HepG2 (cell line): ENCODE data around the gene ATN1. TPM values are rescaled to one million over a fixed set of nuclear protein-coding genes. Genes with fewer than 3 reads are reported as not detected.

Experiments used
- ARID2 ChIP-seq: sonication (generic); formaldehyde crosslinking; IDR thresholded peaks from 2 replicates; pipeline ENCODE4 v1.8.1; 2022; ENCODE audit warnings: mild to moderate bottlenecking, missing genetic modification reagents, borderline replicate concordance
- BCL3 ChIP-seq: sonication (generic); formaldehyde crosslinking; IDR thresholded peaks from 2 replicates; pipeline ENCODE4 v1.5.1; 2020; ENCODE audit warnings: mild to moderate bottlenecking, missing genetic modification reagents, moderate library complexity
- FOXA1 ChIP-seq, 2 experiments: fragments of 450-650 bp in 1 of 2; sonication (generic) in 1 of 2; formaldehyde crosslinking in 1 of 2; IDR thresholded peaks; 2 replicates each; pipeline versions ENCODE4 v1.4.0 to v1.6.1; 2016 to 2020; ENCODE audit warnings: missing genetic modification reagents in 1 of 2
- FOXP4 ChIP-seq: sonication (generic); formaldehyde crosslinking; IDR thresholded peaks from 2 replicates; pipeline ENCODE4 v1.4.0; 2020; ENCODE audit warnings: missing genetic modification reagents
- FUBP1 ChIP-seq: sonication (generic); formaldehyde crosslinking; IDR thresholded peaks from 2 replicates; pipeline ENCODE4 v1.5.1; 2020; ENCODE audit warnings: missing genetic modification reagents, mild to moderate bottlenecking, borderline replicate concordance
- KAT8 ChIP-seq: IDR thresholded peaks from 2 replicates; pipeline ENCODE4 v1.6.1; 2016; ENCODE audit warnings: missing genetic modification reagents, missing compliant biosample characterization
- MXI1 ChIP-seq: IDR thresholded peaks from 3 replicates; pipeline ENCODE4 v1.6.1; 2012; ENCODE audit warnings: low read depth, low read length, inconsistent platforms, borderline replicate concordance
- NCOA2 ChIP-seq: sonication (generic); formaldehyde crosslinking; IDR thresholded peaks from 2 replicates; pipeline ENCODE4 v1.8.0; 2022; ENCODE audit warnings: inconsistent platforms
- ZFP36L1 ChIP-seq: sonication (generic); formaldehyde crosslinking; IDR thresholded peaks from 2 replicates; pipeline ENCODE4 v1.8.0; 2022; ENCODE audit warnings: mild to moderate bottlenecking, missing genetic modification reagents, moderate library complexity
- ZNF142 ChIP-seq: sonication (generic); formaldehyde crosslinking; IDR thresholded peaks from 2 replicates; pipeline ENCODE4 v1.4.0; 2020; ENCODE audit warnings: missing genetic modification reagents
- ZNF225 ChIP-seq: sonication (generic); formaldehyde crosslinking; IDR thresholded peaks from 2 replicates; pipeline ENCODE4 v1.4.0; 2020; ENCODE audit warnings: mild to moderate bottlenecking, missing genetic modification reagents
- ZNF441 ChIP-seq: sonication (generic); formaldehyde crosslinking; IDR thresholded peaks from 2 replicates; pipeline ENCODE4 v1.7.0; 2021; ENCODE audit warnings: missing genetic modification reagents, borderline replicate concordance
- polyA plus RNA-seq, 8 experiments: library from polyadenylated mRNA; depleted of rRNA in 3 of 8; stranded (reverse) in 7 of 8; unstranded in 1 of 8; fragments of >200 nt; fragmentation: Illumina TruSeq in 4 of 8; extraction: Trizol in 4 of 8; gene quantifications; 2 replicates each; pipeline versions ENCODE4 v1.2.1 to v1.2.3, GENCODE V29; 2011 to 2016; ENCODE audit warnings: low read depth in 4 of 8, missing spikeins in 1 of 8, mixed read lengths in 1 of 8; ENCODE audit not compliant: insufficient read depth in 1 of 8
- total RNA-seq, 5 experiments: library from RNA; depleted of rRNA; stranded (reverse); fragments of >200 nt; fragmentation: Illumina TruSeq; extraction: Trizol; gene quantifications; 2 replicates each; pipeline ENCODE4 v1.2.3, GENCODE V29; 2016; ENCODE audit warnings: low read depth in 1 of 5
- TF ChIP-seq, protein P1 (sequence below): sonication (generic); formaldehyde crosslinking; IDR thresholded peaks from 2 replicates; pipeline ENCODE4 v1.9.0; 2021; ENCODE audit warnings: missing genetic modification reagents, borderline replicate concordance

Gene ATN1
- total and polyA plus RNA-seq, 2 of the 13 experiments (the other 11 are each of a cell fraction or from before 2014, with no cell fraction given) = 2.1 to 8.6 TPM

GRCh38 chr12:6981152-6982052, 53.6 kb downstream of the ATN1 start (continued):
- no peak for TF ChIP-seq ZNF142 (CRISPR knock-in tag)
- TF ChIP-seq KAT8 (CRISPR knock-in tag) = no peak
- TF ChIP-seq, protein P1, sequence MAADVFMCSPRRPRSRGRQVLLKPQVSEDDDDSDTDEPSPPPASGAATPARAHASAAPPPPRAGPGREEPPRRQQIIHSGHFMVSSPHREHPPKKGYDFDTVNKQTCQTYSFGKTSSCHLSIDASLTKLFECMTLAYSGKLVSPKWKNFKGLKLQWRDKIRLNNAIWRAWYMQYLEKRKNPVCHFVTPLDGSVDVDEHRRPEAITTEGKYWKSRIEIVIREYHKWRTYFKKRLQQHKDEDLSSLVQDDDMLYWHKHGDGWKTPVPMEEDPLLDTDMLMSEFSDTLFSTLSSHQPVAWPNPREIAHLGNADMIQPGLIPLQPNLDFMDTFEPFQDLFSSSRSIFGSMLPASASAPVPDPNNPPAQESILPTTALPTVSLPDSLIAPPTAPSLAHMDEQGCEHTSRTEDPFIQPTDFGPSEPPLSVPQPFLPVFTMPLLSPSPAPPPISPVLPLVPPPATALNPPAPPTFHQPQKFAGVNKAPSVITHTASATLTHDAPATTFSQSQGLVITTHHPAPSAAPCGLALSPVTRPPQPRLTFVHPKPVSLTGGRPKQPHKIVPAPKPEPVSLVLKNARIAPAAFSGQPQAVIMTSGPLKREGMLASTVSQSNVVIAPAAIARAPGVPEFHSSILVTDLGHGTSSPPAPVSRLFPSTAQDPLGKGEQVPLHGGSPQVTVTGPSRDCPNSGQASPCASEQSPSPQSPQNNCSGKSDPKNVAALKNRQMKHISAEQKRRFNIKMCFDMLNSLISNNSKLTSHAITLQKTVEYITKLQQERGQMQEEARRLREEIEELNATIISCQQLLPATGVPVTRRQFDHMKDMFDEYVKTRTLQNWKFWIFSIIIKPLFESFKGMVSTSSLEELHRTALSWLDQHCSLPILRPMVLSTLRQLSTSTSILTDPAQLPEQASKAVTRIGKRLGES (CRISPR knock-in tag) = no peak
- no peak for TF ChIP-seq ARID2
- TF ChIP-seq NCOA2 (CRISPR knock-in tag) = peak; percentile 85; the same call in 1 of the 2 replicates
- peak; percentile 36; the same call in 1 of the 2 replicates for TF ChIP-seq BCL3
- no peak for TF ChIP-seq ZNF225 (CRISPR knock-in tag)
- TF ChIP-seq ZFP36L1 (CRISPR knock-in tag) = no peak
- no peak for TF ChIP-seq FOXA1 (IDR thresholded peaks at IDR 0.05)
- TF ChIP-seq FOXA1 (CRISPR knock-in tag; IDR thresholded peaks at IDR 0.05) = peak; percentile 76
- no peak for TF ChIP-seq FUBP1 (CRISPR knock-in tag)
- TF ChIP-seq ZNF441 (CRISPR knock-in tag) = 0 out of 2 replicates have a peak, but pooled peaks have one; percentile 43
- TF ChIP-seq FOXP4 (CRISPR knock-in tag) = peak; percentile 73
- no peak for TF ChIP-seq MXI1
